ENCODE data around the gene NOC2L.

The NOC2L gene

DNA sequence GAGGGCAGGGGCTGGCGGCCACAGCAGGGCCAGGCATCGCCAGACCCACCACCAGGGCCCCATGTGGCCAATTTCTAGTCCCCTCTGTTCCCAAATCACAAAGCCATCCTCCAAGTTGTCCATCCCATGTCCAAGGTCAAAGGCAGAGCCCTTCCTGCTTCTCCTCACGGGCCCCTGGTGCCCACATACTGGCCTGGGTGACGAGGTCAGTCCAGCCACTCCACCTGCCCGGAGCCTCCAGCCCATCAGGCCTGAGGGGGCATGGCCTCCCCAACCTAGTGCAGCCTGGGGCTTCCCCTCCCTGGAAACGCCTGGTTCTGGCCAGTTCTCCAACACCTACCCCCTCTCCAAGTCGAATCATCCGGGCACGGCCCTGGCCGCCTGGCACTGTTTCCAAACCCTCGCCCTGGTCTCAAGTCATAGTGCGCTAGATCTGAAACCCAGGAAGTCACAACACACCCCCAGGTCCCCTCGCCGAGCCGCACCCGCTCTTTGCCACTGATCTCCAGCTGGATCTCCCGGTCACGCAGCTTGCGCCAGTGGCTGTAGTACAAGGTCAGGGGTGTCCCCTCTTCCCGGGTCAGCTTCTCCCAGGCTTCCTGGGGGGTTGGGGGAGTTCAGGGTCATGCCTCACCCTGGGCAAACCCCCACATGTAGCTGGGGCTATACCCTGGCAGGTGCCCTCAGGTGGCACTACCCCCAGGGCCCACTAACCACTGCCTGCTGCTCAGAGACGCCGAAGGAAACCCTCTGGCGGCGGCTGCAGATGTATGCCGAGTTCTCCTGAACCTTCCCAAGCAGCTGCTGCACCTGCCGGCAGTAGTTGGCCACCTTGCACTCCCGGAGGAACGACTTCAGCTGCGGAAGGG is 13.1 kb downstream of the NOC2L start:
- no peak for TF ChIP-seq ZBTB7A (IDR thresholded peaks at IDR 0.05; ENCODE audit: low read depth)
- TF ChIP-seq TEAD4 (IDR thresholded peaks at IDR 0.05), result no peak
- no peak for TF ChIP-seq NFIC (IDR thresholded peaks at IDR 0.05)

DNA sequence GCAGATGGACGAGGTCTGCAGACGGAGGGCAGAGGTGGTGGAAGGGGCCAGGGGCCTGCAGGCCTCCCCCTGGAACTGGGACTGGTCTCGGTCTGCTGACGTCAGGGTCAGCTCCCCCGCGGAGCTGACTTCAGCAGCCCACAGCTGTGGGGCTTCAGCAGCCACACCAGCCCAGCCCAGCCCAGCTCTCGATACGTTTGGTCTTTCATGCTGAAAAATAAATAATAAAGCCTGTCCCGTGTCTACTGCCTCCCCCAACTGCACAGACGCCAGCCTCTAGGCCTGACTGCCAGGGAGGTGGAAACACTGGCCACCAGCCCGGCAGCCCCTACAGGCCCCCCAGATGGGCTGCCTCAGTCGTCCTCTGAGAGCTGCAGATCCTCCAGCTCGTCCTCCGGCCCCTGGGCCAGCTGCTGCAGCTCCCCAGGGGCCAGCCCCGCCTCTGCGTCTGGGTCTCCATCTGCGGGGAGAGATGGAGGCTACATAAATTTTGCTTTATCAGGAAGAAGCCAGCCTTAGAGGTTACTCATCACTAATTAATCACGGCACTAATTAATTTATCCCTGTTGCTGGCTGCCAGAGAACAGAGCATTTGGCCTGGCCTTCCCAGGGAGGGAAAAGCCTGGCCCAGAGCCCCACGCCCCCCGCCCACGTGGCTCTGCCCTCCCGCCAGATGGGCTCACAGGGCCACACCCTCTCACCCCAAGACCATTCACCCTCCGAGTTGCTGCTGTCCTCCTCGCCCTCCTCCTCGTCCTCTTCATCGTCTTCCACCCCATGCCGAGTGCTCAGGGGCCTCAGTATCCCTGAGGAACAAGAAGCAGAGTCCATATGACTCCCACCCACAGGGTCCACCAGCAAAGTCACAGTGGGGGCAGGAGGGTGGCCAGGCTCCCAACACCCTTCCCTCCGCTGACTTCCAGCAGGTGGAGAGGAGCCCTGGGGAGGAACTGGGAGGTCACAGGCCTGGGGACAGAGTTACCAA is 14.4 kb downstream of the NOC2L start:
- TF ChIP-seq YY1 (IDR thresholded peaks at IDR 0.05; ENCODE audit: low read depth) (no peak), NFIC (IDR thresholded peaks at IDR 0.05) (no peak), EGR1 (IDR thresholded peaks at IDR 0.05) (no peak), TCF12 (IDR thresholded peaks at IDR 0.05; ENCODE audit: low read depth) (no peak), USF1 (IDR thresholded peaks at IDR 0.05) (no peak), ZBTB7A (IDR thresholded peaks at IDR 0.05; ENCODE audit: low read depth) (no peak), TAF1 (IDR thresholded peaks at IDR 0.05; ENCODE audit: low read depth) (no peak), CEBPB (IDR thresholded peaks at IDR 0.05) (no peak), FOXM1 (IDR thresholded peaks at IDR 0.05; ENCODE audit: borderline replicate concordance, low read depth) (no peak), TEAD4 (IDR thresholded peaks at IDR 0.05) (no peak), RAD21 (IDR thresholded peaks at IDR 0.05; ENCODE audit: low read depth) (no peak), CREB1 (IDR thresholded peaks at IDR 0.05; ENCODE audit: low read depth) (no peak)
- TF ChIP-seq, protein P1, sequence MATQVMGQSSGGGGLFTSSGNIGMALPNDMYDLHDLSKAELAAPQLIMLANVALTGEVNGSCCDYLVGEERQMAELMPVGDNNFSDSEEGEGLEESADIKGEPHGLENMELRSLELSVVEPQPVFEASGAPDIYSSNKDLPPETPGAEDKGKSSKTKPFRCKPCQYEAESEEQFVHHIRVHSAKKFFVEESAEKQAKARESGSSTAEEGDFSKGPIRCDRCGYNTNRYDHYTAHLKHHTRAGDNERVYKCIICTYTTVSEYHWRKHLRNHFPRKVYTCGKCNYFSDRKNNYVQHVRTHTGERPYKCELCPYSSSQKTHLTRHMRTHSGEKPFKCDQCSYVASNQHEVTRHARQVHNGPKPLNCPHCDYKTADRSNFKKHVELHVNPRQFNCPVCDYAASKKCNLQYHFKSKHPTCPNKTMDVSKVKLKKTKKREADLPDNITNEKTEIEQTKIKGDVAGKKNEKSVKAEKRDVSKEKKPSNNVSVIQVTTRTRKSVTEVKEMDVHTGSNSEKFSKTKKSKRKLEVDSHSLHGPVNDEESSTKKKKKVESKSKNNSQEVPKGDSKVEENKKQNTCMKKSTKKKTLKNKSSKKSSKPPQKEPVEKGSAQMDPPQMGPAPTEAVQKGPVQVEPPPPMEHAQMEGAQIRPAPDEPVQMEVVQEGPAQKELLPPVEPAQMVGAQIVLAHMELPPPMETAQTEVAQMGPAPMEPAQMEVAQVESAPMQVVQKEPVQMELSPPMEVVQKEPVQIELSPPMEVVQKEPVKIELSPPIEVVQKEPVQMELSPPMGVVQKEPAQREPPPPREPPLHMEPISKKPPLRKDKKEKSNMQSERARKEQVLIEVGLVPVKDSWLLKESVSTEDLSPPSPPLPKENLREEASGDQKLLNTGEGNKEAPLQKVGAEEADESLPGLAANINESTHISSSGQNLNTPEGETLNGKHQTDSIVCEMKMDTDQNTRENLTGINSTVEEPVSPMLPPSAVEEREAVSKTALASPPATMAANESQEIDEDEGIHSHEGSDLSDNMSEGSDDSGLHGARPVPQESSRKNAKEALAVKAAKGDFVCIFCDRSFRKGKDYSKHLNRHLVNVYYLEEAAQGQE (IDR thresholded peaks at IDR 0.05; ENCODE audit: low read depth), result no peak
- TF ChIP-seq, protein P2, sequence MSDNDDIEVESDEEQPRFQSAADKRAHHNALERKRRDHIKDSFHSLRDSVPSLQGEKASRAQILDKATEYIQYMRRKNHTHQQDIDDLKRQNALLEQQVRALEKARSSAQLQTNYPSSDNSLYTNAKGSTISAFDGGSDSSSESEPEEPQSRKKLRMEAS (IDR thresholded peaks at IDR 0.05), result no peak

- TF ChIP-seq EGR1 (IDR thresholded peaks at IDR 0.05) (no peak), TEAD4 (IDR thresholded peaks at IDR 0.05) (no peak), ZBTB7A (IDR thresholded peaks at IDR 0.05; ENCODE audit: low read depth) (no peak), CREB1 (IDR thresholded peaks at IDR 0.05; ENCODE audit: low read depth) (no peak), USF1 (IDR thresholded peaks at IDR 0.05) (no peak), RAD21 (IDR thresholded peaks at IDR 0.05; ENCODE audit: low read depth) (no peak), TCF12 (IDR thresholded peaks at IDR 0.05; ENCODE audit: low read depth) (no peak)
- TF ChIP-seq, protein P2 (IDR thresholded peaks at IDR 0.05), result no peak
Observed at GRCh38 chr1:943545-944340, 15.3 kb downstream of the NOC2L start.

GRCh38 chr1:942864-943533 is 16.1 kb downstream of the NOC2L start:
- no peak for TF ChIP-seq TCF12 (IDR thresholded peaks at IDR 0.05; ENCODE audit: low read depth)

DNA sequence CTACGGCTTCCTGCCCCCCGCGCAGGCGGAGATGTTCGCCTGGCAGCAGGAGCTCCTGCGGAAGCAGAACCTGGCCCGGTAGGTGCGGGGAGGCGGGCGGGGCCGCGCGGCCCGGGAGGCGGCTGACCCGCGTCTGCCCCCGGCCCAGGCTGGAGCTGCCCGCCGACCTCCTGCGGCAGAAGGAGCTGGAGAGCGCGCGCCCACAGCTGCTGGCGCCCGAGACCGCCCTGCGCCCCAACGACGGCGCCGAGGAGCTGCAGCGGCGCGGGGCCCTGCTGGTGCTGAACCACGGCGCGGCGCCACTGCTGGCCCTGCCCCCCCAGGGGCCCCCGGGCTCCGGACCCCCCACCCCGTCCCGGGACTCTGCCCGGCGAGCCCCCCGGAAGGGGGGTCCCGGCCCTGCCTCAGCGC is 16.6 kb downstream of the NOC2L start:
- TF ChIP-seq EGR1 (IDR thresholded peaks at IDR 0.05) (no peak), RAD21 (IDR thresholded peaks at IDR 0.05; ENCODE audit: low read depth) (no peak), EP300 (IDR thresholded peaks at IDR 0.05; ENCODE audit: borderline replicate concordance) (no peak), TAF1 (IDR thresholded peaks at IDR 0.05; ENCODE audit: low read depth) (no peak), ZBTB7A (IDR thresholded peaks at IDR 0.05; ENCODE audit: low read depth) (0 out of 2 replicates have a peak, but pooled peaks have one; percentile 42), CEBPB (IDR thresholded peaks at IDR 0.05) (no peak), NFIC (IDR thresholded peaks at IDR 0.05) (no peak)

GRCh38 chr1:941588-942383 is 17.3 kb downstream of the NOC2L start:
- TF ChIP-seq EGR1 (IDR thresholded peaks at IDR 0.05) (peak; percentile 89), TEAD4 (IDR thresholded peaks at IDR 0.05) (peak; percentile 32; the same call in 1 of the 2 replicates), YY1 (IDR thresholded peaks at IDR 0.05; ENCODE audit: low read depth) (no peak), ZBTB7A (IDR thresholded peaks at IDR 0.05; ENCODE audit: low read depth) (peak; percentile 70; the same call in 1 of the 2 replicates), CREB1 (IDR thresholded peaks at IDR 0.05; ENCODE audit: low read depth) (no peak), RAD21 (IDR thresholded peaks at IDR 0.05; ENCODE audit: low read depth) (no peak), CEBPB (IDR thresholded peaks at IDR 0.05) (no peak), USF1 (IDR thresholded peaks at IDR 0.05) (no peak), TCF12 (IDR thresholded peaks at IDR 0.05; ENCODE audit: low read depth) (peak; percentile 85), FOXM1 (IDR thresholded peaks at IDR 0.05; ENCODE audit: borderline replicate concordance, low read depth) (no peak), TAF1 (IDR thresholded peaks at IDR 0.05; ENCODE audit: low read depth) (no peak), EP300 (IDR thresholded peaks at IDR 0.05; ENCODE audit: borderline replicate concordance) (0 out of 2 replicates have a peak, but pooled peaks have one; percentile 18), NFIC (IDR thresholded peaks at IDR 0.05) (peak; percentile 55)
- TF ChIP-seq, protein P2 (IDR thresholded peaks at IDR 0.05), result 0 out of 2 replicates have a peak, but pooled peaks have one; percentile 31
- TF ChIP-seq, protein P1 (IDR thresholded peaks at IDR 0.05; ENCODE audit: low read depth), result no peak
